NAMALWA (cell line): ENCODE measurements around the gene TP53I13.

Experiments used
- DNase-seq: peaks from one replicate; pipeline ENCODE4 v3.0.0-alpha.2; 2015; ENCODE audit warnings: low spot score

TP53I13 gene

DNA sequence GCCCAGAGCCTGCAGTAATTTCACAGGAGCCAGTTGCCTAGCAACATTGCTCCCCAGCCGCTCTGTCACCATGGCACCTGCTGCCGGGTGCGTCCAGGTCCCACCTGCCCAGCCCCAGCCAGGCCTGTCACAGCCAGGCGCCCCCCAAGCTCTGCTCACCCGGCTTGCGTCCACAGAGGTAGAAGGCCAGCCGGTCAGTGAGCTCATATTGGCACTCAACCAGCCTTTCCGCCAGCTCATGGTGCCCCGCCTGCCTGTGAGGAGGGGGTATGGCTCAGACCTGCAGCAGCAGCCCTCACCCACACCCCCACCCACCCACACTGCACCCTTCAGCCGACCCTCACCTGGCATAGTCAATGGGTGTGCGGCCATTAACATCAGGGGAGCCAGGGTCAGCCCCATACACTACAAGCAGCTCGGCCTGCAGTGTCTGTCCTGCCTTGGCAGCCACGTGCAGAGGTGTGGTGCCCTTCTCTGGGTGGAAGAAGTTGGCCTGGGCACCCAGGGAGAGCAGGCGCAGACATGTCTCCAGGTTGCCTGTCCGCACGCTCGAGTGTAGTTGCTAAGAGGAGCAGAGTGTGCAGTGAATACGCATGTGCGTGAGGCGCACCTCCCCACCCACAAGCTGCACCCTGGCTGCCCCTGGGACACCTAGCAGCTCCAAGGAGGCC is 13.2 kb downstream of the TP53I13 start:
- no peak for DNase-seq

DNA sequence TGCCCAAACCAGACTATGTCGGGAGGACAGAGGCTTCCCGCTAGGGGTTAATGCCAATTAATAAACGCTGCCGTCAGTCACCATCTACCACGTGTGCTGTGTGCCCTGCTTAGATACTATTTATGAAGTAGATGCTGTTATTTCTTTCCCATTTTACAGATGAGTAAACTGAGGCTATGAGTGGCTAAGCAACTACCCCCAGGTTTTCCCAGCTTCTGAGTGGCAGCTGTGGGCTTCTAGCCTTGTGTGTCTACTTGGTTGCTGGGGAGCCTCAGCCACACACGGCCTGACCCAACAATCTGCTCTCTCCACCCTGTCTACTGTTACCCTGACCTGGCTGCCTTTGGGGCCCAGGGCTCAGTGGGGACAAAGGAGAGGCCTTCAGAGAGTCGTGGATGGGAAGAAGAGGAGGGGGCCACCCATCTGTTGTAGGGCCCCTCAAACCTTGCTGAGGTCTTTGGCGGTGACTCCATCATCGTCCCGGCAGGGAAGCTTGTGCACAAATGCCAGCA is 13.8 kb downstream of the TP53I13 start:
- no peak for DNase-seq

DNA sequence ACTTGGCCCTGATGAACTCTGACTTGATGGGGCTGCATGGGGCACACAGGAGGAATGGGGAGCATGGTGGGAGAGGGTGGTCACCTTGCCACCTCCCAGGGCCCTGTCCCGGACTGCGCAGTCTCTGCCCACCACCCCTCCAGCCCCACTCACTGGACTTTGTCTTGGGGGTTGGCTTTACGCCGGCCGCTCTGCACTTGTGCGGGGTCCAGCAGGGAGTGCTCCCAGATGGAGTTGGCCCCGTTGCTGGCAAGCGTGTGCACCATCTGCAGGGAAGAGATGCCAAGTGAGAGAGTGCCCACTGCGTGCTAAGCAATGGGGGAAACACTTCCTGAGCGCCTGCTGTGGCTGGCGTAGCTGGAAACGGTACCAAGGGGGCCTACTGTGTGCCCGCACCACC is 14.3 kb downstream of the TP53I13 start:
- no peak for DNase-seq

DNA sequence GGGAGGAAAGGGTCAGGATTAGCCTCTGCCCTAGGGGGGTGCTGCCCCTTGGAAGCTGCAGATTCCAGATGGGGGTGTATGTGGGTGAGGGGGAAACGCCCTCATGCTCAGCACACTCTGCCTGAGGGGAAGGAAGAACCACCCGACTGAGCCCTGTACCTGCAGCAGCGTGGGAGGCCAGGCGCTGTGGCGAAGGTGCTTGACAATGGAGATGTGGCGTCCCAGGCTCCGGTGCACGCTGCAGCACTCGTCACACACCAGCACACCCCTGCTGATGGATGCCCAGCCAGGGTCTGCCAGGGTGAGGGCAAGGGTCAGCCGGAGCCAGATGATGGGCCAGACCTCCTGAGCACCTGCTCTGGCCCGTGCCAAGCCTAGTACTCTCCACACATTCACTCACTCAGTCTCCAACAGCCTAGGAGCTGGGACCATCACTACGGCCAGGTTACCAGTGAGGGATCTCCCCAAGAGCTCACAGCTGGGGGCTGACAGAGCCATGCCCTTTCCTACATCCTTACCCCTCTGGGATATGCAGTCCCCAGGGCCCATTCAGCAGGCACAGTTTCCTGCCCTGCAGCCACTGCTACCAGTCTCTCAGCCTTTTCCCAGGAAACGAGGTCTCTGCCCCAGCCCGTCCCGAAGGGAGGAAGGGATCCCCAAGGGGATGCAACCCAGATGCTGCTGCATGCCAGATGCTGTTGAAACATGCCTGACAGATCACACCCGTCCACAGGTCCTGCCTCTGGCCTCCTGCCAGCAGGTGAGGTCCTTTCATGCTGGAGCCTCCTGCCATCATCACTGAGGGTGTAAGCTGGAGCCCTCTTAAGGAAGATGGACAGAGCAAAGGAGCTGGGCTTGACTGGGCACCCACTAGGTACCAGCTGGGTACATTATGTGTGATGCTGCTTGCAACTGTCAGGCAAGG is 15.1 kb downstream of the TP53I13 start:
- DNase-seq, result no peak

DNA sequence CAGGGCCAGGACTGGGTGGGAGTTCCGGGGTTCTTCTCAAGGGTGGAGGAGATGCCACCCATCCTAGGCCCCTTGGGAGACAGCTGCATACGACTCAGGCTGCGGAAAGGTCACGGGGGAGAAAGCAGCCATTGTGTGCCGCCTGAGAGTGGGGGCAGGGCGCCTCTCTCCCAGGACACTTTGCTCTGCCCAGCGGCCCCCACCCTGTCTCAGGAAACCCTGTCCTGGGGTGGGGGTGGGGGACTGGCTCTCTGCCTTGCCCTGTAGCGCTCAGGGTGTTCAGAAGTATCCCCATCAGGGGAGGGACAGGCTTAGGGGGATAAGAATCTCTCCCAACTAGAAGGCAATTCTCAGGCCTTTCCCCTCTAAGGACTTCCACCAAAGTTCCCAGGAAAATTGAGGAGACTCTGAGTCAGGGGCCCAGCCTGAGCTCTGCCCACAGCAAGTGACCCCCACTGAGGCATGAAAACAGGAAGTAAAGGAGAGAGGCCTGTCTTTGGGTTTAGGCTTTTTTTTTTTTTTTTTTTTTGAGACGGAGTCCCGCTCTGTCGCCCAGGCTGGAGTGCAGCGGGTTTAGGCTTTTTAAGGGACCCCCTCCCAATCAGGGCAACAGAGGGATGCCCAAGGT is 16.1 kb downstream of the TP53I13 start:
- peak; percentile 44 for DNase-seq

DNA sequence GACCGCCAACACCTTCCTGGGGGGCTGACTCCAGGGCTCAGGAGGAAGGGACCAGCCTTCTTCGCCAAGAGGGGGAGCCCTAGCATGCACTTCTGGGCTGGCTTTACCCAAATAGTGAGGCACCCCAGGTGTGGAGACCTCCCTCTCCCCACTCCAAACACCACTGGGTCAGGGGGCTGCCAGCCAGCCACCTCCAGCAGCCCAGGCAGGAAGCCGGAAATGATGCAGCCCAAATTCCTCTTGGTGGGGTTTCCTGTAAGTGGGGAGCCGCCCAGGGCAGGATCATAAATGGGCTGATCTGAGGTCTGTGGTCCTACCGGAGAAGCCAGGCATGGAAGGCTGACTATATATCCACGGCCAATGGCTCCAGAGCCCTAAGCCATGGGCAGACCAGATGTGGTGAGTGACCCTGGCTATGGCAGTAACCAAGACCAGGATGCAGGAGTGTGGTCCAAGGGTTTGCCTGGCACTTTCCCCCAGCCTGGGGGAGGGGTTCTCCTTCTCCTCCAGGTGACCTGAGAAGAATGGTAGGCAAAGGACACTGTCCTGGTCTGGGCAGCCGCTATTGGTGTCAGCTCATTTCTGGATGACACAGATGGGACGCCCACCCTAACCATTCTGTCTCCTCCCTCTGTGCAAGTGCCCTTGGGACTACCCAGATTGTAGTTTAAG is 16.7 kb downstream of the TP53I13 start:
- DNase-seq, result peak; percentile 49

DNA sequence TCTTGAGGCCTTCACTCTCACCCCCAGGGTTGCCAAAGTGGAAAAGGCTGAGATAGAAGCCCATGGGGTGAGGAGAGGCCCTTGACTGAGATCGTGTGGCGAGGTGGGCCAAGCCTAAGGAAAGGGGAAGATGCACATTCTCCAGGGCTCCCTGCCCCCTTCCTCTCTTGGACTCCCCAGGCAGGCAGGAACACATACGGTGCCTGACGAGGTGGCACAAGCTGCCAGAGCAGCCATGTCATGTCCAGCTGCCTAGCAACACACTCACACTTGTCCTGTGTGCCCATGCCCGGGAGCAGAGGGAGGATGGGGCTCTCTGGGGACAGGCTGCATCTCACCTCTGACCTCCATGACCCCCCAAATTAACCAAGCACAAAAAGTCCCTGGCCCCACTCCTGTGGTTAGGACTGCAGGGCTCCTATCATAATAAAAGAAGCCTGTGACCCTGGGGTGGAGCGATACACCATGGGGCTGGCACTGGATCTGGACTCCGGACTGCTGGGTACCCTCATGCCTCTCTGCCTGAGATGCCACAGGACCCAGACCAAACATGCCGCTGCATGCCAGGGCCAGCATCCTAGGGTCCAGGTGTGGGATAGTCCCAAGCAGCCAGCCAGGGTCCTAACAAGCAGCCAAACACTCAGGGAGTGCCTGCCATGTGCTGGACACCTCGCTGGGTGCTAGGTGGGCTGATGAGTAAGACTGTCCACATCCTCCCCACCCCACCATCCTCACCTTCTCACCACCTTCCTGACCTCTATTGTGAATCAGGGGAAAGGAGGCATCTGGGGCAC is 18.4 kb downstream of the TP53I13 start:
- no peak for DNase-seq

DNA sequence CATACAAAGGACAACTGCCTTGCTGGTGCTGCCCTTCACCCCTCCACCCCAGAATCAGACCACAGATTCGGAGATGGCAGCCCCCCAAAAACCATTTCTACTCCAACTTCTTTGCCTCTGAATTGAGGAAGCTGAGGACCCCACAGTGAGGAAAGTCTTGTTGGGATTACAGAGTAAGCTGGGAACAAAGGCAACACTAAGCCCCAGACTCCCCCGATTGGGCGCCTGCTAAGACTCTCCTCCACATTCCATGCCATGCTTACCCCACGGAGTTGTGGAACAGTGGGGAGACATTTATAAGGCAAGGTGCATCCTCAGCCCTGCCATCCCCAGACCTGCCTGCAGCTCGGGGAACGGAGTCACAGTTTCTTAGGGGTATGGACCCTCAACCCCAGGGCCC is 19.1 kb downstream of the TP53I13 start:
- no peak for DNase-seq

DNA sequence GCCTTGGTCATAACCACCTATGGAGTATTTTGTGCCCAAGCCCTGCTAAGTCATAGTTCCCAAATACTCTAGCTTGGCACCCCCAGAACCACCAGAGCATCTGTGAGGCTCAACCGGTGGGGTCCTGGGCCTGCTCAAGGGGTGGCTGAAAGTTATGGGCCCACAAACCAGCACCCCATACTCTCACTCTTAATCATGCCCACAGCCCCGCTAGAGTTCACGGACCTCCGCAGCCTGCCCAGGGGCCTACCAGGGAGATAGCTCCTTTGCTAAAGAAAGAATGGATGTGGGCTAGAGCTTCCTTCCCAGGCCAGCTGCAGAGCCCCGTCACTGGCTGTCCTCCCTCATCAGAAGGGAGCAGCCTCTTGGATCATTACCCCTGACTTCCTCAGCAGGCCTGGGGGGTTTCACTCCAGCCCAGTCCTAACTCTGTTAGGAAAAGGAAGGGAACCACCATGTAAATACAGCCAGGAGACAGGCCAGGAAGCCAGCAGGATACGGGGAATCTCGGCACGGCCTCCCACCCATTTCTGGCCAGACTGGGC is 19.6 kb downstream of the TP53I13 start:
- no peak for DNase-seq

DNA sequence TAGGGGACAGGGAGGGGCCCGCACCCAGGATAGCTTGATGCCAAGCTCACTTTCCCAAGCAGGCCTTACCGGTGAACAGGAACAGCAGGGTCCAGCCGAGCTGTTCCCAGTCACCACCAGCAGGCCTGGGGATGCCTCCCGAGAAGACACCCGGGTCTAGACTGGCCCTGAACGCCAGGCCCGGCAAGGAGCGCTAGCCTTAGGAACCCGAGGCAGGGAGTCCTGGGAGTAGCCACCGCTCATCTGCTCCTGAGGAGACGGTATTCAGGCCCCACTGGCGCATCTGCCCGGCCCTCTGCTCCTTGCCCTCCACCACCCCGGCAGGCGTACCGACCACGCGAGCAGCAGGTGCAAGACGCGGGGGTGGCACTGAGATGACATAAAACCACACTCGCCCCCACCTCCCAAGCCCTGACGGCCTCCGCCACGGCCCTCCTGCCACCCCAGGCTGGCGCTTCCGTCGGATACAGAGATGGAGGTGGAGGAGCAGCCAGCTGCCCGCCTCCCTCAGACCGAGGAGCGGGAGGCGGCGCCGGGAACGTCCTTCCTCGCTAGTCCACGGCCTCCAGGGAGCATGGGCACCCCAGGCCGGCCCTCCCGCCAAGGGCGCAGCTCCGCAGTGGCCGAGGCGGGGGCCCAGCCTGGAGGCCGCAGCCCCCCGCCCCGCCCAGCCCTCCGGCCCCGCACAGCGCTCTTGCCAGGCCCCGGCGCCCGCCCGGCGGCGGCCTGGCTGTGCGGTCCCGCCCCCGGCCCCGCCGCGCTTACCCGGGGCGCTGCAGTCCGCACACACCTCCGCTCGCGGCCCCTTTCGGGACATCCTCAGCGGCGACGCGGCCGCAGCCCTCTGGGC is 20.3 kb downstream of the TP53I13 start:
- DNase-seq, result peak; percentile 64

DNA sequence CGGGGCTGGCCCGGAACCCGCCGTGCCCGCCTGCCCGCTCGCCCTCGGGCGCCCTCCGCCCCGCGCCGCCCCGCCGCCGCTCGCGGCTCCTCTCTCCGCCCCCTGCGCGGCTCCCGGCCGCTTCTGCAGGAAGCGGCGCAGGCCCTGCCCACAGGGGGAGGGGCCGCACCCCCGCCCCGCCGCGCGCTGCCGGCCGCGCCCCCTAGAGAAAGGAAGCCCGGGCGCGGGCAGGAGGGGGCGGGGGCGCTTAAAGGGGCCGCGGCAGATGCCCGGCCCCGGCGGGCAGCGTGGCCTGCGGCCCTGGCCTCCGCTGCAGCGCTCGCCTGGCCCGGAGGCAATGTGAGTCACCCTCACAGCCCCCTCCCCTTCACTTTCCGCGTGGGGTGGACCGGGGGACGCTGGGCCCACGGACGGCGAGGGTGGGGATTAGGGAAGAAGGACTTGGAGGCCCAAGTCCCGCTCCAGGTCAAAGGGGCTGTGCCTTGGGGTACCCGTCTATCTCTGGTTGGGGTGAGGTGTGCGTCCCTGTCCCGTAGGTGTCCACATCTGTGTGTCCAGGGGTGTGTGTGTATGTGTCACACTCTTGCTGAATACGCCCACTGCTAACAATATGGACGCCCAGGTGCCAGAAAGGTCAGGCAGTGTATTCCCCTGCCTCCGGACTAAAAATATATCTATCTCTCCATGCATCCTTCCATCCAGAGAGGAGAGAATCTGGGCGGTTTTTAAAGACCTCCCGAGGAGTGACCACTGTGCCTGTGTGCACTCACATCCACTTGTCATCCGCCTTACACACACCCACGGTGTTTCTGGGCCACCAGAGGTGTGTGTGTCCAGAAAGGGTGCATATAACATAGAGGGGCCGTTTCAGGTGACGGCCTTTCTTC is 21.3 kb downstream of the TP53I13 start, which contains the start of gene GIT1:
Gene GIT1 (minus strand): TSS at position 125 of the 887 bp plus-strand sequence. CDS start 270 bp downstream, outside the sequence.
- peak; percentile 87 for DNase-seq

DNA sequence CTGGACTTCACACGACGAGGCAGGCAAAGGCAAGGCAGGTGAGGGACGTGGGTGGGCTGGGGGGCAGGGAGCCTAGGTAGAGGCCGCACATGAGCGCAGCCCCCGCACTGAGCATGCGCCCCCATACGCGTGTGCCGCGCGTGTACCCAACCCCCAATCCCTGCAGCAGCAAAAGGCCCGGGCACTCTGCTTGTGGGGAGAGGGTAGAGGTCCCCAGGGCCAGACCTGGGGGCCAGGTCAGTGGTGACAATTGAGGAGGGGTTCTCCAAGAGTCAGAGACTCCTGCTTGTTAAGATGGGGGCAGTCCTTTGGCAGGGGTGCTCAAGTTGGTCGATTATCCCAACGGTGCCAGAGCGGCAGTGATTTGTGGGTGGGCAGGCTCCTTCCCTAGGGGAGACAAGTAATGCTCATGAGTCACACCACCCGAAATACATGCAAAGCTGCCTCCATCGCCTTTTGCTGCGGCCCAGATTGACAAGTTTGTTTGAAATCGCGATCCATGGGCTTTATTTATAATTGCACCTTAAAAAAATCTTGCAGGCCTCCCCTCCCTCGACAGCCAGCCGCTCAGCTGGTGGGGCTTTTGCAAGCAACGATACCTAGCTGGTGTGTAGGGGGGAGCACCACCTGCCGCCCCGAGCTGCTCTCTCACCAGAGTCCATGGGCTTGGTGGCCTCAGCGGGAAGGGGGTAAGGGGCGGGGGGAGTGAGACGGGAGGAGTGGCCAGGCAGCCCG is 22.1 kb downstream of the TP53I13 start:
- peak; percentile 55 for DNase-seq

DNA sequence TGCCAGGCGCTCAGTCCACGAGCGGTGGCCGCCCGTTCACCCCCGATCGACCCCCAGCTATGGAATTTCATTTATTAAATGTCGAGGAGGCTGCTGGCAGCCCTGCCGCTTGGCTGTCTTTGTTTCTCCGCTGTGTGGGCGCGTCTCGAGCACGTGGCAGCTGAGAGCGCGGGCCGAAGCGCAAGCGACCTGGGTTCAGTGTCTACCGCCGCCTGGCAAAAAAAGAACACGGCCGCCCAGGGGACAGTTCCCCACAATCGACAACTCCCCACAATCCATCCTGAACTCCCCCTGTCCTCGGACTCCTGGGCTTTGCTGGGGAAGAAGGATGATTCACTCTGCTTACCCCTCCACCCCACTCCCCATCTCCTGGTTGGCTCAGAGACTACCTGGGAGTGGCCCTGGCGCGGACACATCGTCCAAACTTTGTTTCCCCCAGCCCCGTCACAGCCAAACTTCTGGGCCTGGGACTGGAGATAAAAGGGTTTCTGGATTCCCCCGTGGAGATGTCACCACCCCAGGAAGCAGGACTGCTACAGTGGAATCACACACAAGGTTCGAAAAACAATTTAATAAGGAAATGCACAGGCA is 22.7 kb downstream of the TP53I13 start:
- peak; percentile 61 for DNase-seq

DNA sequence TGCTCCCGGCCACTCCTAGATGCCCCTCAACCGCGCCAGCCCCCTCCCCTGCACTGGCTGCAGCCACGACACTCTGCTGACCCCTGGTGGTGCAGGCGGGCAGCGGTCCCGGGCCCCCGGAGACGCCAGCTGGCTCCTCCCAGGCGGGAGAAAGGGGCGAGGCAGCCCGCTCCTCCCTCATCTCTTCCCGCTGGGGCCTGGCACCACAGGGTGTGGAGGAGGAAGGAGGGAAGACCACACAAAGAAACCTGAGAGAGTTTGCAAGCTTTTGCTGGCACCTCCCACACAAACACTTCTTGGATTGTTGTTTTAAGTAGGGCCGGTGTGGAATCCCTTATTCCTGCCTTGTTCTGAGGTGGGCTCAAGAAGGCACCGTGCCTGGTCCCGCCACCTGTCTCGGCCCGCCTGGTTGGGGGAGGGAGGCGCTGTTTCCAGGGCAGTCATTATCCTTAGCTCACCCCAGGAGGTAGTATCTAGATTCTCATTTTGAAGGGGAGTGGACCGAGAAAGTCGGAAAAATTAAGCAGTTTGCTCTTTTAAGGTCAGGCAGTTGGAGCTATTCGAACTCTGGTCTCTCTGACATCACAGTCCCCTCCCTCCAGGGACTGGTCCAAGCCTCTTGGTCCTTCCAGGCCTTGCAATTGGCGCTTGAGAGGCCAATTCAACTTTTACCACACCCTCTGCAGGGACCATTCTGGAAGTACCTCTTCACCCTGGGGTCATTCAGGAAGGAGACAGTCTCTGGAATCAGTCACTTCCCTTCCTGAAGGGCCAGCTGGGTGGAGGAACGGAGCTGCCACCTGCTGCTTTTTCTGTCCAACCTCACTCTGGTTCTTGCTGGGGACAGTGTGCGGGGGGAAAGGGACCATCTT is 23.5 kb downstream of the TP53I13 start:
- peak; percentile 83 for DNase-seq

DNA sequence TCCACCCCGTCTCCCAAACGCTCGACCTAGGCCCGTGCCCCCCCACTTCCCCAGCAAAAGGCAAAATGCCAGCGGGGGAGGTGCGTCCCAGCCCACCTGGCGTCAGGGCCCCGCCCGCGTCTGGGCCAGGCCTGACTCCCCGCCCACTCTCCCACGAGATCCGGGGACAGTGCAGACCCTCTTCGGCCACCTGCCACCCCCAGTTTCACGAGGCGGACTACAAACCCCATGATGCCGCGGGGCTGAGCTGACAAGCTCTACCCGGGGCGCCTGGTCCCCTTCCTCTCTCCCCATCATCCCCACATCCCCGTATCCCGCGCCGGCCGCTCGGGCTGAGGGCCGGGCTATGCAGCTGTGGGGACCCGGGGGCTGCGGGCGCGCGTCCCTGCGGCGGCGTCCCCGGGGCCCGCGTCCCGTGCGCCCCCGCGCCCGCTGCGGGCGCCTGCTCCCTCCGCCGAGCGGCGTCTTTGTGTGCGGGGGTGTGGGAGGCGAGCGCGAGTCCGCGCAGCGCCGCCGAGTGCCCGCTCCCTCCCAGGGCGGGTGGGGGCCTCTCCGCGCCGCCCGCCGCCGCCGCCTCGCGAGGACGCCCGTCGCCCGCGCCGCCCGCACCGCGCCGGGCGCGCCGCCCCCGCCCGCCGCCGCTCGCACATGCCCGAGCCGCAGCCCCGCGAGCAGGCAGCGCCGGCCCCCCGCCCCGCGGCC is 24.5 kb downstream of the TP53I13 start, which contains the start of gene ANKRD13B:
Gene ANKRD13B (plus strand): TSS at position 283 of the 702 bp plus-strand sequence. CDS start 490 bp downstream, outside the sequence.
- peak; percentile 77 for DNase-seq
